HG02642 (cell line): ENCODE data around the gene SP140L.
"Not testable (repeated sequence)": the region's sequence is repeated elsewhere in the genome, so short reads cannot be mapped to it uniquely, and the experiment has no call there.

Experiments
- ATAC-seq: cut with Tn5 transposase; IDR thresholded peaks from one replicate; pipeline ENCODE4 v1.9.1; 2021; ENCODE audit warnings: mild to moderate bottlenecking; ENCODE audit not compliant: unreplicated experiment, poor library complexity

SP140L gene

DNA sequence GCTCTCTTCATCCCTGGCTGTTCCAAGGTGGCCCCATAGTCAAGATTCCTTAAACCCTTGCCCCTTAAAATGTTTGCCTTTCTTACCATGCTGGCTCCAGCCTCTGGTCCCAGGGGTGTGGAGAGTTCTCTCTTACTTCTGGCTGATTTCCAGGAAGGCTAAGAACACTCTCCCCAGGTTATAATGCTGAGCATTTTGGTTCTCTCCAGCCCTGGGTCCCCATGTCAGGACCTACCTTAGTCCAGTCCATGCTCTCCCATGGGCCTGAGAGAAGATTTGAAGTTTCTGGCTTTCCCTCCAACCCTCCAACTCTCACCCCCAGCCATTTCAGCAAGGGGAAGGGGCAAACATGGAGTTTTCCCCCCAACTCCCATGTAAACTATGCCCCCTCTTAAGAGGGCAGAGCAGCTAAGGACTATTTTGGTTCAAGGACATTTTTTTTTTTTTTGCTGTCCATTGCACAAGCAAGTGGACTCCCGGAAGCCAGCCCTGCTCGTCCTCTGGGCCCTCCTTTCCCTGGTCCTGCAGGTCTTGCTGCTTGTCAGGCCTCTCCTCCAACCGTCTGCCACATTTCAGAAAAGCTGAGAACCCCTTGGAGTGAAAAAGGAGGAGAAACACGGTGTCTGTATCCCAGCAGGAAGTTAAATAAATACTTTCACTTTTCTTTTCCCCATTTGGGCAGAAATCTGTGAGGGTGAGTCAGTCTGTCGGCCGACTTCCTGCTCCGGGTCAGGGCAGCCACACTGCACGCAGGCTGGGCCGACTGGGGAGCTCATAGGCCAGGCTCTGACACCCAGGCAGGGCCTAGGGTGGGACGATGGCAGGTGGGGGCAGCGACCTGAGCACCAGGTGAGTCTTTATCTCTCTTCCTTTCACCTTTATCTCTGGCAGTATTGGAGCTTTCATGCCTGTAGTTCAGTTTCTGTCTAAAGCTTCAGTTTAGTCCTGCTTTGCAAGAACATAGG is at the start of gene SP140L:
Gene SP140L (plus strand): TSS at position 741 of the 965 bp plus-strand sequence. CDS start 77 bp downstream, at position 818.
- peak; percentile 91 for ATAC-seq

DNA sequence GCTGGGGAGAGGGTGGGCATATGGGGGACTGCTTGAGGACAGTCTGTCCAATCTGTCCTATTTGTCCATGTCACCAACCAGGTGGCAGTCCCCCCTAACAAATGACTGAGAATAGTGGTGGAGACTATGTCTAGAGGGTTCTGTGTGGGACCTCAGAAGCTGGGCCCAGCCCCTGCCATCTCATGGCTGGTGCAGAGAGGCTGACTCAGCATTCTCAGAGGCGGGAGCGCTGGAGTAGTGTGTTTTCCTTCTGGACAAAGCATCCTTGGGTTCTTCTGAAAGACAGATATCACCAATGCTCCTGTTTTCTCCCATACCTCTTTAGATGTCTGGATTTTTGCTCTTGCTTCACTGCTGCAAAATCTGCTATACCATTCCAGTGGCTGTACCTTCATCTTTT is 44.1 kb upstream of the SP140L start:
- ATAC-seq: no peak

DNA sequence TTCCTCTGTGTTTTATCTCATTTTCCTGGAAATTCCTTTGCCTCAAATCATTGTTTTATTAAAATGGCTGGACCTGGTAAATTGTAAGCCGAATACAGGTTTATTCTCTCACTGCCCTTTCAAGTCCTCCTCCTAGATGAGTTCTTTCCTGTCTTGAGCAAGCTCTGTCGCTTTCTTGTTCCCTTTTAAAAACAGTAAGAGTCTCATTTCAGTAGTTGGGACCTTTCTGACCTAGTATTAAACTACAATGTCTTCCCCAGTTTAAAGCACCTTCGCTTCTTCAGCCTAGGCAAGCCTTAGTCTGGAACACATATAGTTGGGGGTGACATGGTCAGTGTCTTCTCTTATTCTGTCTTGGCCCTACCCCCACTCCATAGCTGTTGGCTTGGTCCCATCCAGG is 40.9 kb upstream of the SP140L start:
- no peak for ATAC-seq

DNA sequence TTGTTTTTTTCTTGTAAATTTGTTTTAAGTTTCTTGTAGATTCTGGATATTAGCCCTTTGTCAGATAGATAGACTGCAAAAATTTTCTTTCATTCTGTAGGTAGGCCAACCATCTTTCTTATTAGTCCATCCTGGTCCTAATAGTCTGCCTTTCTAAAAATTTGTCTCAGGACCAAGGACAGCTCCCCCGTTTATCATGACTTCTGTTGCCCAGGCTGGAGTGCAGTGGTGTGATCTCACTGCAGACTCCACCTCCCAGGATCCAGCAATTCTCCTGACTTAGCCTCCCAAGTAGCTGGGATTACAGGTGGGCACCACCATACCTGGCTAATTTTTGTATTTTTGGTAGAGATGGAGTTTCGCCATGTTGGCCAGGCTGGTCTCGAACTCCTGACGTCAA is 37.7 kb upstream of the SP140L start:
- not testable (repeated sequence) for ATAC-seq

DNA sequence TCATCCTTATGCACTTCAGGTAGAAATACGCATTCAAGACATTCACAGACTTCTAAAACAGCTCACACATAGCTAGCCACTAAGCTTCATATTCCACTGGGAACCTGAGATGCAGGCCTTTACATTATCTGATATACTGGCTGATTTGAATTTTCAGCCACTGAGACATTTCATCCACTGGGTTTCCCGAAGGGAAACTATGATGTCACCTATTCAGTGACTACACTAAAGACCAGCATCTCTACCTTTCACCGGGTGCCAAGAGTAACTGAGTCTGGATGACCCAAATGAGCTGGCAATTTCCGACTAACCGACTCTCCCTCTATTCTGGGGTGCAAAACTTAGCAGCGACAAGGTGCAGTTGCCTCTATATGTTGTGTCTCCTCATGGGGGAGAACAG is 31.8 kb upstream of the SP140L start:
- no peak for ATAC-seq

DNA sequence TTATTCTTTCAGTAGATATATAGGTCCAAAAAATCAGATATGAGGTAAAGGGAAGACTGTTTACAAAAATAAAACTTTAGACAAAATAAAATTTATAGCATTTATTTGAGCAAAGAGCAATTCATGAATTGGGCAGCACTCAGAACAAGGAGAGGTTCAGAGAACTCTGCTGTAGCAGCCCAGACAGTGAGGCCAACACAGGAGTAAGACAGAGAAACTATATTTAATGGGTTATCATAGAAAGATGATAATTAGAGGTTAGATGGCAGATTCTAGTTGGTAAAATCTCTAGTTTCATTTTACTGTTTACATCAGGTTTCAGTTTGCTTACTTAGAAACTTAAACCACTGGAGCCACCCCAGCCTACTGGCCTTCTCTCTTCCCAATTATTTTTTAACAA is 30.1 kb upstream of the SP140L start:
- no peak for ATAC-seq

DNA sequence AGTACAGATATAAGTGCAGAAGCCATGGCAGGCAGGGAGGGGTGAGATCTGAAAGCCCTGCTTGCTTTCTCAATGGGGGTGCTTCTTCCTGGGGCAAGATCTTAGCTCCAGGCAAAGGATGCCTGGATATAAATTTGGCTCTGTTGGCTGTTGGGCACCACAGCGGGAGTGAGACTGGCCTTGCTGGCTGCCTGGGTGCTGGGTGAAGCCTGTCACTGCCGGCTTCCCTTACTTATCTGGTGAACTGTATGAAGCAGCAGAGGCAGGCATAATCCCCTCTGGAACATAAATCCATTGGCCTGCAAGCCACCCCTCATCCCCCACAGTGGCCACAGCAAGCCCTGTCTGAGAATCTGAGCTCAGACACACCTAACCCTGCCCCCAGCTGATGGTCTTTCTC is 27.4 kb upstream of the SP140L start:
- ATAC-seq: no peak

DNA sequence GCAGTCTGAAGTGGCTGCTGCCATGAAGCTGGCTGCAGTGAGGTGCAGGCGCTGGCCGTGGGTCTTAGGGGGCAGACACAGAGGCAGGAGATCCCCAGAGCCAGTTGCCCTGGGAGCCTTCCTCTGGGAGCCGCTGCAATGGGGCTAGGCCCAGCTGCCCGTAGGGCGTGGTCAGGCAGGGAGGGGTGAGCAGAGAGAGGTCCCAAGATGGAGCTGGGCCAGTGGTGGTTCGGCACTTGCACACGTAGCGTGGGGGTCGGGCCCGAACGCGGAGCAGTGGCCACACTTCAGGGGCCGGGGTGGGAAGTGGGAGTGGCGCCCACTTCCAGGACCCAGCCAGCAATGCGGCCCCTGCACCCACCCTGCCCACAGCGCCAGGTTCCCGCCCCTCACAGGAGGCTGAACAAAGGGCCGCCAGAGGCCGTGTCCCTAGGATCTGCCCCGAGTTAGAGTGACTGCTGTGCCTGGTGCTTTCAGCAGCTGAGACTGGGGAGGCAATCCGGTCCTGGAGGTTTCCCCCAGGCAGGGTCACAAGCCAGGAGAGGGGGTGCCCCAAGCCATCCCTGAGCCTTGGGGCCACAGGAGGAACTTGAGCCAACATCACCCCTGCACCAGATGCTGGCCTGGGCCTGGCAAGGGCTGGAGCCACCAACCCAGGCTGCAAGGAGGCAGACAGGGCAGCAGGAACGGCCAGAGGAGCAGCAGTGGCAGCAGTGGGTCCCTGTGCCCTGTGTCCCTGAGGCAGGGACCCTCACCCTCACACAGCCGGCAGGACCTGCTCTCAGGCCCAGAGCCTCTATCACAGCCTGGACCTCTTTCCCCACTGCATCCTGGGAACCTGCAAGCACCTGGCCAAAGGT is 21.3 kb upstream of the SP140L start:
- no peak for ATAC-seq

DNA sequence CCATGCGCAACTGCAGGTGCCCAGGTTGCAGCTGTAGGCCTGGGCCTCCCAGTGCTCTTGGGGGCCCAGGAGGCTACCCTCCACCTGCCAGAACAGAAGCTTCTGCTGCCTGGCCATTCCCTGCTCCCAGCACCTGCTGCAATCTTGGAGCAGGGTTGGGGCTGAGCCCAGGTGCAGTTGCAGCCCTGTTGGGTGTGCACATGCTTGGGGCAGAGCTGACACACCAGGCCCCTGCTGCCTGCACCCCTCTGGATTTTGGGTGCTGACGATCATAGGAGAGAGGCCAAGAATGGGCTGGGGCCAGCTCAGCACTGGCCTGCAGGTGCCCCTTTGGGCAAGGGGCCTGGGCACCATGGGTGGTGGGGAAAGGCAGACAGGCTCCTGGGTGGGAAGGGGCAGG is 20.5 kb upstream of the SP140L start:
- ATAC-seq: no peak

DNA sequence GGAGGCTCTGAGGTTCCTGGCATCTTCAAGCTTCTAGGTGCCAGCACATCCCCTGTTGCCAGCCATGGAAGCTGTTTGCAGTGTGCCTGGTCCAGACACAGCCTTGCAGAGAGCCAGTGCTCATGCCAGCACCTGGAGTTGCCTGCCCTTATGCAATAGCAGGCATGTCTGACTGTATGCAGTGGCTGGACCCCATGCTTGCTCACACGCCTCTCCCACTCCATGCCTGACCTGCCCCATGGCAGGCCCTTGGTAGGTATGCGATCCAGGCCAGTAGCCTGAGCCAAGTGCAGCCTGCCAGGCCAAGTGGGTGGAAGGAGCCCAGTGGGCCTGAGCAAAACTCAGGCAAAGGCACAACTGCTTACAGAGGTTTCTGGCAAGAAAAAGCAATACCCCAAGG is 19.5 kb upstream of the SP140L start:
- no peak for ATAC-seq

DNA sequence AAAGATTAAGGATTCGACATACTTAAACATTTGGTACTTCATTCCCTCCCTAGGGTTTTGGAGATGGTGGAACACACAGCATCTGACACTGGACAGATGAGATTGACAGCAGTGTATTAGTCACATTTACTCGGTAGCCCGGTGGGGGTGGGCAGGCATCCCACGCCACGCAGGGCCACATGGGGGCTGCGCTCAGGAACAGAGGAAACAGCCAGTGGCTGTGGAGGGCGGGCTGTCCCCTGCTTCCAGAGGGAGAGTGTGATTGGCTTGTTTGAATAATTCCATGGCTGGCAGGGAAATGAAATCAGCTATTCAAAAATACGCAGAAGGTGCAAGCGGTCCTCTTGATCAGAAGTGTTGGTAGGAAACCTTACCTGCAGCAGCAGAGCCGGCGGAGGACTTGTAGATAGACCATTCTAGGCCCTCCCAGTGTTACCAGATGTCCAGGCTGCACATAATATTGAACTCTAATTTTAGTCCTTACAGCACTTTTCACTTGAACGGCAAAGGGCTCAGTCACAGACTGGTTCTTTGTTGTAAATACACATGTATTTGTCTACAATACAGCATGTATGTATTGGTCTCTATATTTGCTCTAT is 18.5 kb upstream of the SP140L start:
- no peak for ATAC-seq

DNA sequence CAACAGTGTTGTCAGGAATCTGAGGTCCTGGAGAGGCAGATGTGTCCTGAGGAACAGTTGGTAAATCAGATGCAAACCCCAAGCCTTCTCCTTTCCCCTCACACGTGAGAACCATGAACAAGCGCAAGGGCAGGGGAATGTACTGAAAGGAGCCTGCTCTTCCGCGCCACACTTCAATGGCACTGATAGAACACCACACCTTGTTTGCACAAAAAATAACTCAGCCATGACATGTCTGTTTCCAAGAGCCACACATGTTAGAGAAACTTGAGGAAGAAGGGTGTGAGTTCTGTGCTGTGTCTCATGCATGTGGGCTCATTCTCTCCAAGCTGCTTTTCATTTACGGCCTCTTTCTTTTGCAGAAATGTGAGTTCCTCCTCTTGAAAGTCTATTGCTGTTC is 16.2 kb upstream of the SP140L start:
- not testable (repeated sequence) for ATAC-seq

DNA sequence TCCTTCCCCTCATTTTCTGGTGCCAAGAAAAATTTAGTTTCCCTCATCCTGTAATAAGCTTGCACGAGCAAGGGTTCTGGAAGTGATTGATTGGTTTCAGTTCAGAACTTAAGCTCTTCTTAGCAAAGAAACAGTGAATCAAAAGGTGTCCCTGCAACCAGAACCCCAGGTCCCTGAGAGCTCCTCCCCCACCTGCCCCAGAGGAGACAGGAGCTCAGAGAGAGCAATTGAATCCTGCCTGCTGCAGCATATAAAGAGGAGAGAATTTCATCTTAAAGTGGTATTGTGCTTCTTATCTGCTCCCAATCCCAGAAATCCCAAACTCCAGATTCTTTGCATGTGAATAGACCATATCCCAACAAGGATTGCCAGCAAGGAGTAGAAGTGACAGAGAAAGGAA is 15.4 kb upstream of the SP140L start:
- ATAC-seq: not testable (repeated sequence)

DNA sequence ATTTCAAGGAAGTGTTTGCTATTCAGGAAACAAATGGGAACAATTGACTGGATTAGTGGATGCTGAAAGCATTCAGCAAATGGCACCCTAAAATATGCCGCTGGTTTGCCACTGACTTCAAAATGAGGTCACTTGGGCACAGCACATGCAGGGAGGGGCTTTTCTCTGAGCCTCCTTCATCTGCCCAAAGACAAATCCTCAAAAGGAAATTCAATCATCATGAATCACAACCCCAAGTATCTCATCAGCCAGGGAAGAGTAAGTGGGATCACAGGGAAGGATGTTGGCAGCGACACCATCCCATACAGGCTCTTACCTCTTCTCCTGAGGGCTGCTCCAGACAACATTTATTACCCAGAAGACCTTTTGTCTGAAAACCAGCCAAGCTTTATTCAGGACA is 14.4 kb upstream of the SP140L start:
- no peak for ATAC-seq

DNA sequence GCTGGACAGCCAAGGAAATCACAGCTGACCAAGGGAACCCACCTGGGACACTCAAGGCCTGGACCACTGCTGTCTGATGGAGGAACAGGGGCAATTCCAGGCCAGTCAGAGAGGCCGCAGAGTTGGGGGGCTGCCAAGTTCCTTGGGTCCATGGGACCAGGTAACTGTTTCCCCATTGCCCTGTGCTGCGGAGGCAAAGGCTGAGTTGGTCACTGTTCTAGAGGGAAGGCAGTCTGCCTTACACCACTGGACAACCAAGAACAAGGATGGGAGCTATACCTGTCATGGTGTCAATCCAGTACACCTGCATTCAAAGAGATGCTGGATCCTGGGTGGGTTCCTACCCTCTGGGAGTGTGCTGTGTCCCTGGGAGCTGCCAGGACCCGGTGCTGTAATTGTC is 9.6 kb upstream of the SP140L start:
- no peak for ATAC-seq

DNA sequence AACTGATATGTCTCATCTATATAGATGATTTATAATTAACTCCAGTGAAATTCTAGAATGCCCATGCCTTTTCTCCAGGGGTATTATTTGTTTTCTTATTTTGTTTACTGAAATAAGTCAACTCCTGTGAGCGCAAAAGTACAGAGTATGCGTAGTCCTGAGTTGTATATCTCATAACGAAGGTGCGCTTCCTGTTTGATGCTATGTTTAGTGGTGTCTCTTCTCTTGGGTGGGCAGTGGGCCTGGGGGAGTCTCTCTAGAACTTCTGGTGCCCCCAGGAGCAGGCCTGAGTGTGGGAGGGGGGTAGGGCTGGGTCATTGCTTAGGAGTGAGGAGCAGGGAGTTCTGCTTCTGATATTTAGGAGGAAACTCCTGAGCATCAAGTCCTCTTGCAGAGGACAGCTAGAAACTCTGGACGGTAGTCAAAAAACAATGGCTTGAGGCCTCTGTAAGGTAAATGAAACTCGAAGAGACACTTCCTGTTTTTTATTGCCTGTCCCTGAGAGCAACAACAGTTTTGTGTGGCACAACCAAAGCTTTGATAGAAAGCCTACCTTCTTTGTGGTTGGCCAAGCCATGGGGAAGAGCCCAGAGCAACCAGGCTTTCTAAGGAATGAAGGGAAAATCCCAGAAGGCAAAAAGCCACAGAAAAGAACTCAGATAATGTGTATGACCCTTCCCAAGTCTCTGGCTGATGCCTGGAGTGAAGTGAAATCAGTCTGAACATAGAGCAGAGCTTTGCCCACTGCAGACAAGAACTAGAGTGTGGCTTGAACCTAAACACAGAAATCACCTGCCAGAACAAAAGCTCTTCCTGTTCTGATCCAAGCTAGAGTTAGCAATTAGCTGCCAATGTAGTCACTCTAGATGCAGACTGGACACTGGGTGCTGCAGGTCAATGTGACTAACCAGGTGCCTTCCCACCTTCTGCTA is 8.5 kb upstream of the SP140L start:
- peak; percentile 44 for ATAC-seq

DNA sequence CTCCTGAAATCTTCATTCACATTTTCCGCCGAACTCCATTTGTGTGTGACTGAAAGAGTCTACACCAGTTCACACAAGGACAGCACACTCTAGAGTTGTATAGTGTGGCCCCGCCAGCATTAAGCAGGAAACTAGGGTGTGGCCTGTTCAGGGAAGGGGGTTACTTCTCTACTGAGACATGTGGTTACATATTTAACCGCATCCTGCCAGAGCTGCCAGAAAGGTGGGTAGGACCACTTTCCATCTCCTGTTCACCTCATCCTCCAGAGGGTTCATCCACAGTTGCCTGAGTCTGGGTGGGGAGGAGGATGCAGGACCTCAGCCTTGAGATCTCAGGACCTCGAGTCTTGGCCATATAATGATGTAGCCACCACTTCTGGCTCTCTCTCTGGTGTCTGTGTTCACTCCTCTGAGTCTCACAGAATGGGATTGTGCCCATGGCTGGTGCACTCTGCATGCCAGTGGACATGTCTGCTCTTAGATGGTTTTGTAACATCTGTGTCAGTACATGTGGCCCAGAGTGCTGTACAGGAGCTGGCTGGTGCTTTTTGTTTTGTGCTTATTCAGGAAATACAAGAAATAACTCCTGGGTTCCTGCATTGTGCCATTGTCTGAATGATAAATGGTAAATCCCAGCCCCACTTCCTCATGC is 7.7 kb upstream of the SP140L start:
- ATAC-seq: peak; percentile 79

DNA sequence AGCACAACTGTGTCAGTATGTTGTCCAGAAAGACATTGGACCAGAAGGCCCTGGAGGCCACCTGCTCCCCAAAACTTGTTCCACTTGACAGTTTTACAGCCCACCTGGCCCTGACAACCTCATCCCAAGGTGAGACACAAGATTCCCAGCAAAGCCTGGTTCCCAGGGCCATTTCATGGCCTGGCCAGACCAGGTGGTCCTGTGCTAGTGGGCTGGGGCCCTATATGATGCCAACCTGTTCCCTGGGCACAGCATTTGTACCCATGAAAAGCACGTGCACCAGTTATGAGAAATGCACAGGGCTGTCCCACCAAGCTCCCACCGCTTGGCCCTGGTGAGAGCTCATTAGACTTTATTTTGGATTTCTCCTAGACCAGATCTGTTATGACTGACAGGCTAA is 6.0 kb upstream of the SP140L start:
- ATAC-seq: no peak
